GM12872 (cell line): ENCODE results near the gene TFB2M.

ENCODE experiments used
- TF ChIP-seq, protein P1 (sequence below): IDR thresholded peaks from 3 replicates; pipeline ENCODE4 v1.5.1; 2011; ENCODE audit warnings: low read depth, mild to moderate bottlenecking, low read length, moderate library complexity; ENCODE audit not compliant: insufficient read depth

The TFB2M gene, protein sequence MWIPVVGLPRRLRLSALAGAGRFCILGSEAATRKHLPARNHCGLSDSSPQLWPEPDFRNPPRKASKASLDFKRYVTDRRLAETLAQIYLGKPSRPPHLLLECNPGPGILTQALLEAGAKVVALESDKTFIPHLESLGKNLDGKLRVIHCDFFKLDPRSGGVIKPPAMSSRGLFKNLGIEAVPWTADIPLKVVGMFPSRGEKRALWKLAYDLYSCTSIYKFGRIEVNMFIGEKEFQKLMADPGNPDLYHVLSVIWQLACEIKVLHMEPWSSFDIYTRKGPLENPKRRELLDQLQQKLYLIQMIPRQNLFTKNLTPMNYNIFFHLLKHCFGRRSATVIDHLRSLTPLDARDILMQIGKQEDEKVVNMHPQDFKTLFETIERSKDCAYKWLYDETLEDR

DNA sequence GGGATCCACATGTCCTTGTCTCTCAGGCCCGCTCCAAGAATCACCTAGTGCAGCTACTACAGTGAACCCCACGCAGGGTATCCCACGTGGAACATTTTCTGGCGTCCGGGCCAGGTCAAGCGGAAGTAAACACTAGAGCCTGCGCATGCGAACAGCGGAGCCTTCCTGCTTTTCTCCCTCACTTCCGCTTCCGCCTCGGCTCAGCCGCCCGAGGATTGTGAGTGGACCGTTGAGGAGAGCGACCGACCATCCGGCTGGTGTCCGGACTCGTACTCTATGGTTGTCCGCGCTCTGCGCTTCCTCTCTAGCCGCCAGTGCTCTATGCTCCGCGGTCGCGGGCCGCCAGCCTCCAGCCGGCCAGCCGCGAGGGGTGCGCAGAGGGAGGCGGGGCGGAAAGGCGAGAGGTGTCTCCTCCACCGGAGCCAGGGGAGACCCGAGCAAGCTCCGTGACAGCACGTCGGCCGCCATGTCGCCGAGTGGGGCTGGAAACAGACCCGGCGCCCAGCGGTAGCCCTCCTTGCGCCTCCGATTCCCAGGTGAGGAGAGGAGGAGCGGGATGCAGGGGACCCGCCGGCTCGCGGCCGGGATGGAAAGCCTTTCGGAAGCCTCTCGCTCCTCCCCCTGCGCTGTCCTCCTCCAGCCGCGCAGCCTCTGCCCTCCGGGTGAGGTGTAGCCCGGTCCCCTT, at the start of gene TFB2M, which contains the start of gene CNST:
TFB2M (minus strand) TSS at position 134 of the 685 bp plus-strand sequence; CDS start at position 11, 123 bp downstream.
CNST (plus strand) TSS at position 329 of the 685 bp plus-strand sequence. CDS start 25,107 bp downstream, outside the sequence.
- TF ChIP-seq, protein P1, sequence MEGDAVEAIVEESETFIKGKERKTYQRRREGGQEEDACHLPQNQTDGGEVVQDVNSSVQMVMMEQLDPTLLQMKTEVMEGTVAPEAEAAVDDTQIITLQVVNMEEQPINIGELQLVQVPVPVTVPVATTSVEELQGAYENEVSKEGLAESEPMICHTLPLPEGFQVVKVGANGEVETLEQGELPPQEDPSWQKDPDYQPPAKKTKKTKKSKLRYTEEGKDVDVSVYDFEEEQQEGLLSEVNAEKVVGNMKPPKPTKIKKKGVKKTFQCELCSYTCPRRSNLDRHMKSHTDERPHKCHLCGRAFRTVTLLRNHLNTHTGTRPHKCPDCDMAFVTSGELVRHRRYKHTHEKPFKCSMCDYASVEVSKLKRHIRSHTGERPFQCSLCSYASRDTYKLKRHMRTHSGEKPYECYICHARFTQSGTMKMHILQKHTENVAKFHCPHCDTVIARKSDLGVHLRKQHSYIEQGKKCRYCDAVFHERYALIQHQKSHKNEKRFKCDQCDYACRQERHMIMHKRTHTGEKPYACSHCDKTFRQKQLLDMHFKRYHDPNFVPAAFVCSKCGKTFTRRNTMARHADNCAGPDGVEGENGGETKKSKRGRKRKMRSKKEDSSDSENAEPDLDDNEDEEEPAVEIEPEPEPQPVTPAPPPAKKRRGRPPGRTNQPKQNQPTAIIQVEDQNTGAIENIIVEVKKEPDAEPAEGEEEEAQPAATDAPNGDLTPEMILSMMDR, result no peak

DNA sequence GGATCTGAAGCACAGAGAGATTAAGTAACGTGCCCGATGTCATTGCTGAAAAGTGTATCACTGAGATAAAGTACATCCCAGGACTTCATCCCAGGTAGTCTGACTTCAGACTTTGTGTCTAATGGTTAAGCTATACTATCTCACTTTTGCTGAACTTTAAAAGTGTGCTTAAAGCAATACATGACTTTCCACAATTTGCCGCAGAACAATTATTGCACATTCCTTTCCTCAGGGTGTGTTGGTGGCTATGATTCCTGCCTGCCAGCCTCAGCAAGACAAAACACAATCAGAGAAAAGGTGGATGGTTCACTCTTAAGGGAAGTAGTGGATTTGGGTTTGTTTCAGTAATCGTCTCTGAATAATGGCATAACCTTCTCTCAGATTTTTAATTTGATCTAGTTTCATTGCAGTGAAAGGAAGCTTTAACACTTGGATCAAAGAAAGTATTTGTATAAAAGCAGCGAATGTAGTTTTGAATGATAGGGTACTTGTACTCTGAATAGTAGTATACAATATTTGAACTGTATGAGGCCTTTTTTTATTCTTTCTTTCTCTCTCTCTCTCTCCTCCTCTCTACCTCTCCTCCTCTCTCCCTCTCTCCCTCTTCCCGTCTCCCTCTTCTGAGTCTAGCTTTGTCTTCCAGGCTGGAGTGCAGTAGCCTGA, 47.2 kb upstream of the TFB2M start:
- TF ChIP-seq, protein P1, result no peak

DNA sequence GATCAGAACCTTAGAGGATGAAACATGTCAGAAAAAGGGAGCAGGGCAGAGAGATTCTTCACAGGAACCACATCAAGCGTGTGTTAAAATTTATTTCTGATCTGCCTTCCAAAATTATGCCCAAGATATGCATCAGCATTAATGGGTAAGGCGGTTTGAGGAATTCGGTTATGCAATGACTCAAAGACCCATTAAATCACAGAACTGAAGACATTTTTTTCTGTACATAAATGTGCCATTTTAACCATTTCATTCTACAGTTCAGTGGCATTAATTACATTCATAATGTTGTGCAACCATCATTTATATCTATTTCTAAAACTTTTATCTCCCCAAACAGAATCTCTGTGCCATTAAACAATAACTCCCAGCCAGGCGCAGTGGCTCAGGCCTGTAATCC, 43.6 kb upstream of the TFB2M start:
- TF ChIP-seq, protein P1, result no peak

DNA sequence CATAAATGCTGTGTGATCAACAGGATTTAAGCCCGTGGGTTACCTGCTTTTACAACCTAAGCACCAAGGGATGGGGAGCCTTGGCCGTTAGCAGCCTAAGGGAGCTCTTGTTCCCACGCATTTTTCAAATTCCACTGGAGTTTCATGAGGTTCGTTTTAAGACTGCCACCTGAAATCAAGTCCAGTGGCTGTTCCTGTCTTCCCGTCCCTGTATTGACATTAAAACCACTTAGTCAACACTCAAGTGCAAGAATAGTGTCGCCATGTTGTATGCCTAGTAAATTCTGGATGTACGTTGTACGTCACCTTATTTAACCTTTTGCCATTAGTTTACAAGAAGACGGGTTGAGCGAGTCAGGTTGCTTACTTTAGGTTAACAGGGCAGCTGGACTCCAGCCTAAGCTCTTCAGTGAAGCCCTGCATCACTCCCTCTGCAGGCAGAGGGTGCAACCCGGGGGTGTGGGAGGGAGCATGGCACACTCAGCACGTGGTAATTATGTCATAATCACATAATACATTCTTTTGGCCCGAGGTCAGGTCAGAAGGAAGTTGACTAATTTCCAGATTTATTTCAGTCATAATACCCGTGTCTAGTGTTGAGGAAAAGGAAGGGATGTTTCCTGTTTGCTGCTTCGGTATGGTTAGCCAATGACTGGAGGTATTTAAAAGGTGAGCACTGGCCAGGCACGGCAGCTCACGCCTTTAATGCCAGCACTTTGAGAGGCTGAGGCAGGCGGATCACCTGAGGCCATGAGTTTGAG, 42.7 kb upstream of the TFB2M start:
- TF ChIP-seq, protein P1, result no peak

DNA sequence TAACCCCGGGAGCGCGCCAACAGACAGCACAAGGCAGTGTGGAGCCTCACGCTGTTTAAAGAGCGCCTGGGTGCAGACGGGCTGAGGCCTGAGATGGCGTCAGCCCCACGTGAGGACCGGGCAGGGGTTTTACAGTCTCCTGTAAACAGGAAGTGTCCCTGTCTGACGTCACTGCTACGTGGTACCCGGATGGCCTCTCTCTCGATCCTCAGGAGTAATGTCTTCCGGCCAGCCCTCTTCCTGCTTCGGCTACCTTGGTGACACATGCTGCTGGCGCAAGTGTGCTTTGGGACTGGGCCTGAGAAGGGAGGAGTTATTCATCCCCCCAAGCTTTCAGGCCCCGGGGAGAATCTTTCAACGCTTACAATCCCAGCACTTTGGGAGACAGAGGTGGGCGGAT, 41.4 kb upstream of the TFB2M start:
- TF ChIP-seq, protein P1, result no peak

DNA sequence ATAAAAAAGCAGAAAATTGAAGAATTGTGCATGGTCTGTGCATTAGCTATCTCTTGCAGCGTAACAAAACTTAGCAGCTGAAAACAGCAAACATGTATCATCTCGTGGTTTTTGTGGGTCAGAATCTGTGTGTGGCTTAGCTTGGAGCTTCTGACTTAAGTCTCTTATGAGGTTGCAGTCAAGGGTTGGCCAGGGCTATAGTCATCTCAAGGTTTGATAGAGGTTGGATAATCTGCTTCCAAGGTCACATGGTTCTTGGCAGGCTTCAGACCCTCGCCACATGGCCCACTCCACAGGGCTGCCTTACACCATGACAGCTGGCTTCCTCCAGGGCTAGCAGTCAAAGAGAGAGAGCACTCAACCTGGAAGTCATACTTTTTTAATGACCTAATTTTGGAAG, 36.1 kb upstream of the TFB2M start:
- TF ChIP-seq, protein P1, result no peak
